CD4-positive, alpha-beta T cell treated with Interleukin-6 at 100 ng/mL for 8 hours (primary cell): ENCODE measurements around the gene FAM184A.
A peak's percentile ranks its signal among the peaks of the same experiment; 100 is the strongest.
"Not testable (repeated sequence)": the region's sequence is repeated elsewhere in the genome, so short reads cannot be mapped to it uniquely, and the experiment has no call there.

ENCODE experiments used
- DNase-seq: peaks from one replicate; pipeline ENCODE4 v3.0.0-alpha.2; 2020; ENCODE audit warnings: mixed read lengths, low spot score

The FAM184A gene

DNA sequence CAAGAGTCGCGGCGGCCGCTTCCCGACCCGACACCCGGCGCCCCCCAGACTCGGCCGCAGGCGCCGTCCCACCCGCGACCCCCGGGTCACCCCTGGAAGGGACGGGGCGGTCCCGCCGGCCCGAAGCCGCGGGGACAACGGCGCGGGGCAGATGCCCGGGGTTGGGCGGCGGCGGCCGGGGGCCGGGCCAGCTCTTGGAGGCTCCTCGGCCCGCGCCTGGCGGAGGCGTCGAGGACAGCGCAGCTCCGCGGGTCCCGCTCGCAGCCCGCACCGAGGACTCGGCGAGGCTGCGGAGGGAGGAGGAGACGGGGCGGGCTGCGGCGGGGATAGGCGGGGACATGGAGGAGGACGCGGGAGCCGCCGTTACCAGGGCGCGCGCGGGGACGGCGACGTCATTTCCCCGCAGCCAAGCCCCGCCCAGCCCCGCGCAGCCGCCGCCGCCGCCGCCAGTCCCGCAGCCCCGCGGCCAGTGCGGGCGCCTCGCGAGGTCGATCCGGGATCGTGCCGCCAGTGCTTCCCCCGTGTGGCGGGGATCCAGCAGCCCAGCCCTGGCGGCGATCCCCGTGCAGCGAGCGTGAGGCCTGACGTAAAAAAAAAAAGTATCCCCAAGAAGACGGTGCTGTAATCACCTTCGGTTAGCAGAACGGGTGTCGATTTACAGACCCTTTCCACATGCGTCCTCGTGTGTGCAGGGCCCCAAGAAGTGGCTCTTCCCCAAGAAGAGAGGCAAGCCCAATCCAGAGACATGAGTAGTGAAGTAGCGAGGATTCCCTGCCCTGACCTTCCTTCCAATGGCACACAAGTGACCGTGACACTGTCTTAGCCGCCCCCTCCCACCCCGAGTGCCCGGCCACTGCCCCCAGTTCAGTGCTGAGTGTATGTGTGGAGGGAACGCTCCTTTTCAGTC, at the start of gene FAM184A:
FAM184A (minus strand) TSS at position 289 of the 907 bp plus-strand sequence. CDS start 365 bp downstream, outside the sequence.
- peak; percentile 65 for DNase-seq

GRCh38 chr6:119127627-119128026, 49.2 kb upstream of the FAM184A start:
- DNase-seq, result no peak

- DNase-seq, result no peak
Measured at GRCh38 chr6:119126826-119127225, 48.4 kb upstream of the FAM184A start.

DNA sequence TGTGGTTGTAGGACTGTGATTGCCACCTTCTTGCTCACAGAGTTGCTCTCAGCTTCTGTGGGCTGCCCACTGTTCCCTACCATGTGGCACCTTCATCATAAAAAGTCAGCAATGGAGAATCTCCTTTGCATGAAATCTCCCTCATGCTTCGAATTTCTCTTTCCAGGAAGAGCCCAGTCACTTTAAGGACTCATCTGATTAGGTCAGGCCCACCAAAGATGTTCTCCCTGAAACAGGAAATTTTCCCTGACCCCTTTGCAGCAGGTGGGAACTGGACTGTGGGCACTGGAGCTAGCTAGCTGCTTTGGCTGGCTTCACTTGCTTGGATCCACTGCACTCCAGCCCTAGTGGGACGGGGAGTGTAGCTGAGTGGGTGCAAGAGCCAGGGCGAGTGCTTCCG, 47.7 kb upstream of the FAM184A start:
- no peak for DNase-seq

DNA sequence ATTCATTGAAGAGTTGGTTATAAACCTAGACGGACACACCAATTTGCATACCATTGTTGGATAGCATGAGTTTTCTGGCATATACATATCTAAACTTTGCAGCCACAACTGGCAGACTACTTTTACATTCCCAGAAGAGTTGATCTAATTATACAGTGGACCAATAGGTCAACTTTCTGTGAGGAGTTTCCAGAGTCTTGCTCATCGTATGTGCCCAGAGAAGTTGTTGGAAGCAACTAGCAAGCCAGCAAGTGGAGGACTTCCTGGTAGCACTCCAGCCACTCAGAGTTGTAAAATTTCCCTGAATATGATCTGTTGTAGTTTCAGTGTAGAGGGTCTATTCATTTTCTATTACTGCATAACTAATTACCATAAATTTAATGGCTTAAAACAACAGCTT, 47.1 kb upstream of the FAM184A start:
- DNase-seq, result no peak

DNA sequence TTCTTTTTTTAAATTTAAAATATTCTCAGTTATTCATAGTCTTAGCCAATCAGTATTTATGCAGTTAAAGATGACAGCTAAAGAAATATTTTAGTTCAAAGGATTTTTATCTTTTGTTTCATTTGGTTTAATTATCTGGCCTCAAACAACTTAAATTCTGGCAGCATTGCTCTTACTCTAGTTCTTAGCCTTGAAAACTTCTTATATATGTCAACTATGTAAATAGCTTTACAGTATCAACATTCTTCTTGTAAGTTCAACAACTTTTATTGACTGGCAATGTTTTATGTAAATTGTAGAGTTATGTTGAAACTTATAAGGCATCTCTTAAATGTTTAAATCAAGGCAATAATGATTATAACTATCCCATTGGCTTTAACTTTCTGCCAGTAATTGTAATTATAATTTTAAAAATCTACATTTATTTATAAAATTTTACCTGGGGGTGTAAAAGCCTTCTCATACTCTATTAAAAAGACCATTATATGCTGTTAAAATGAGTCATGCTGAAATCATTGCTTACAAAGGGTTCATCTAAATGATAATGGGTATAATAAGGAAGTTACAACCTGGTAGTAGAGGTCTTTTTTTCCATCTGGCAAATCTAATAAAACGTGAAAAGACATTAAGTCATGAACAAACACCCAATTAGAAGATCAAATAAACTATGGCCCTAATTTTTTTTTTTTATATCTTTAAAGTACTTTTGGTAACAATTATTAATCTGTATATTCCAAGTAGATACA, 45.8 kb upstream of the FAM184A start:
- no peak for DNase-seq

GRCh38 chr6:119122336-119122735, 43.9 kb upstream of the FAM184A start:
- DNase-seq, result no peak

DNA sequence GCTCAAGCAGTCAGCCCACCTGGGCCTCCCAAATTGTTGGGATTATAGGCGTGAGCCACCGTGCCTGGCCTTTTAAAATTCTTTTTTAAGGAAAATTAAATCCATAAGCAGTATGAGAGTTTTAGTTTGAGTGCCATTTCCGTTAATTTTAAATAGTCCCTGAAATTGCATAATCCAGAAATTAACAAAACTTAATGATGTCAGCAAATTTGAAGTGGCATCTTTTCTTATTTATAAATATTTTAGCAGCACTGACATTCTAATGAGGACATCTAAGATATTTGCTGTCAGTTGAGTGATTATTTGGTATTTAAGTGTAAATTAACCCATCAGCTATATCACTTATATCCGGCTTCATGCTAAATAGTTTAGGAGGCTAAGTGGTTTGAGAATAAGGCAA, 42.9 kb upstream of the FAM184A start:
- no peak for DNase-seq

DNA sequence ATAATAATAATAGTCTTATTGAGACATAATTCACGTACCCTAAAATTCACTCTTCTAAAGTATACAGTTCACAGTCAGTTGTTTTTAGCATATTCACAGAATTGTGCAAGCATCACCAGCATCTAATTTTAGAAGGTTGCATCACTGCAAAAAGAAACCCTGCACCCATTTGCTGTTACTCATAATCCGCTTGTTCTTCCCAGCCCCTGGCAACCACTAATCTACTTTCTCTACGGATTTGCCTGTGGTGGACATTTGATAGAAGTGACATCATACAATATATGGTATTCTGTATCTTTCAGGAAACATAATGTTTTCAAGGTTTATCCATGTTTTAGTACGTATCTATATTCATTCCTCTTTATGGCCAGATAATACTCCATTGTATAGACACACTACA, 41.5 kb upstream of the FAM184A start:
- no peak for DNase-seq

DNA sequence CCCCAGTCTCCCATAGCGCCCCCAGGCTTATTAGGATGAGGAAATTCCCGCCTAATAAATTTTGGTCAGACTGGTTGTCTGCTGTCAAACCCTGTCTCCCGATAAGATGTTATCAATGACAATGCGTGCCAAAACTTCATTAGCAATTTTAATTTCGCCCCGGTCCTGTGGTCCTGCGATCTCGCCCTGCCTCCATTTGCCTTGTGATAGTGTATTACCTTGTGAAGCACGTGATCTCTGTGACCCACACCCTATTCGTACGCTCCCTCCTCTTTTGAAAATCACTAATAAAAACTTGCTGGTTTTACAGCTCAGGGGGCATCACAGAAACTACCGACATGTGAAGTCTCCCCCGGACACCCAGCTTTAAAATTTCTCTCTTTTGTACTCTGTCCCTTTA, 40.6 kb upstream of the FAM184A start:
- DNase-seq, result not testable (repeated sequence)

GRCh38 chr6:119116712-119117281, 38.3 kb upstream of the FAM184A start:
- no peak for DNase-seq

GRCh38 chr6:119113961-119114360, 35.5 kb upstream of the FAM184A start:
- no peak for DNase-seq

DNA sequence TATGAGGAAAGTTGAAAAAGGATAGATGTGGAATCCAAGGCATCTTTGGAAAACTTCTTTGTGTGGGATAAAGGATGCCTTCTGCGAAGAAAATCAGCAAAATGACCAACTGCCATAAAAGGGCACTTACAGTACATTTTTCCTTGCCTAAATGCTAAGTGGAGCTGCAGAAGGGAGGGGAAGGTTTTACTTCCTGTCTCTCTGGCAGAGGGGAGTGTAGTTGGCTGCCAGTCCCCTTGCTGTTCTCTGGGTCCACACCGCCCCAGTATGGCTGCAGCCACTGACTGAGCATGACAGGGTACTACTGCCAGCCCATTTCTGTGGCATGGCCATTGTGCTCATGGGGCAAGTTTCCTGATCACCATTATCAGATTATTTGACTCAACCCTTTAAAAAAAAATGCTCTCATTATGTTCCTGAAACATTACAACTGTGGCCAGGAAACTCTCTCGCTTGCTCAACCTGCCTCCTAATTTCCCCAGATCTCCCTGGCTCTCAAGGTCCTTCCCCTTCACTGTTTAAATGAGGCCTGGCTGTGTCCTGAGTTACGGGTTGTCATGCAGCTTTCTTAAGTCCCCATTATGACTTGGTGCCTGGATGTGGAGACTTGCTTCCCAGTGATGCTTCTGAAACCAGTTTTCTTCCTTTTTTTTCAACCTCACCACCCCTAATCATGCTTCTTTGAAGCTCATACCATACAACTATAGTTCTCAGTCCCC, 34.5 kb upstream of the FAM184A start:
- DNase-seq, result no peak

GRCh38 chr6:119110601-119111548, 32.4 kb upstream of the FAM184A start:
- peak; percentile 65 for DNase-seq

DNA sequence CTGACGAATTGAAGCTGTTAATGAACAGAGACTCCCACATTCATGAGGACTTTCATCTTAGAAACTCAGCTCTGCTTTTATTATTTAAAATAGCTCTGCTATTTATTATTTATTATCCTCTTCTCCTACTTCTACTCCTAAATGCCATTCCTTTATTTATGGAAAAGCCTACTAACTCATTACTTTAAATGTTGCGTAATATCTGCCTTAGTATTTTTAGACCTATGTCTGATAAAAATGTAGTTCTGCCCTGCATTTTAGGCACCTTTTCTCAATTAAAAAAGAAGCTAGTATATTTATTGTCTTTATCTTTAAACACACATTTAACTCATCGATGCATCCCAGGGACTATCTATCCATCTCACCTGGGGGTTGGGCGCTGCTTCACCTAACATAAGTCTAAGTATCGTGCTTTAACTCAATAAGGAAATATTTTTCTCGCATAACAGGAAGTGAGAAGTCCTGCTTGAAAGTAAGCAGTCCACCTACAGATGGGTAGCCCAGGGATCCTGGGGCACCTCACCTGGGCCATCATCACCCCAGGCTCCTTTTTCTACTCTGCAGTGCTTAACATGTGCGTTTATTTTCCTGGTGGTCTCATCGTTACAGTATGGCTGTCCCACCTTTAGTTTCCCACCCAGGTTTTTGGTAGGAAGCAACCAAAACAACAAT, 31.3 kb upstream of the FAM184A start:
- no peak for DNase-seq

DNA sequence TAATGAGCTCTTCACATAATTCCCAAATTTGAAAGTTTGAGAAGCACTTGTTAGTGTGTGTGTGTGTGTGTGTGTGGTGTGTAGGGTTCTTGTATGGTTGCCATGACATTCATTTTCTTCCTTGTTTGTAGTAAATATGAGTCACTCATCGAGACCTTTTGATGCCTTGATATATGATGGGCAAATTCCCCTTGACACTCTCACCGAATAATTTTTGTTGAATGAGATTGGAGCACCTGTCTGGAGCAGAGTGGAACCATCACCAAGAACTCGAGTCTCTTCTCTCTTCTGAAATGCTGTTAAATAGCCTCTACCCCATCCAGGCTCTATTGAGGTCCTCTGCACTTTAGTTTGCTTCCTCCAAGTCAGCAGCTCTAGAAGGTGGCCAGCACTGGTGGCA, 29.6 kb upstream of the FAM184A start:
- no peak for DNase-seq

DNA sequence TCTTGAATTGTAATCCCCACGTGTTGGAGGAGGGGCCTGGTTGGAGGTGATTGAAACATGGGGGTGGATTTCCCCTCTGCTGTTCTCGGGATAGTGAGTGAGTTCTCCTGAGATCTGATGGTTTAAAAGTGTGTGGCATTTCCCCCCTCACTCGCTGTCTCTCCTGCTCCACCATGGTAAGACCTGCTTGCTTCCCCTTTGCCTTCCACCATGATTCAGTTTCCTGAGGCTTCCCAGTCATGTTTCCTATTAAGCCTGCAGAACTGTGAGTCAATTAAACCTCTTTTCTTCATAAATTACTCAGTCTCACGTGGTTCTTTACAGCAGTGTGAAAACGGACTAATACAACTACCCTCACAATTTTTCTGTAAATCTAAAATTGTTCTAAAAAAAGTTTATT, 26.8 kb upstream of the FAM184A start:
- no peak for DNase-seq

GRCh38 chr6:119102901-119103300, 24.4 kb upstream of the FAM184A start:
- DNase-seq, result no peak

DNA sequence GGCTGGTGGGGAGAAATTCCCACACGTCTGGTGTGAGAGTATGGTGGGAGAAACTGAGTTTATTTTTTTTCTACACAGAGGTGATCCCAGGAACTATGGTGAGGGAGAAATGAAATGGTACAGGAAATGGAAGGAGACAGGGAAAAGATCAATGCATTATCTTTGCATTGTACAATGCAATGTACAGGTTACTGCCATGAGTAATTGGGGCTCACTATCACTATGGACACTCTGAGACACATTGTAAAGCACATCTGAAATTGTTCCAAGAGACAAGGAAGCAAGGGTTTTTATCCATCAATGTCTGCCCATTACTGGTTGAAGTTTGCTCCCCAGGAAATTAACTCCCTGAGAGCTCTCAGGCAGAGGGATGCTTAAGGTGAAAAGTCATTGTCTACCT, 21.7 kb upstream of the FAM184A start:
- DNase-seq, result no peak

DNA sequence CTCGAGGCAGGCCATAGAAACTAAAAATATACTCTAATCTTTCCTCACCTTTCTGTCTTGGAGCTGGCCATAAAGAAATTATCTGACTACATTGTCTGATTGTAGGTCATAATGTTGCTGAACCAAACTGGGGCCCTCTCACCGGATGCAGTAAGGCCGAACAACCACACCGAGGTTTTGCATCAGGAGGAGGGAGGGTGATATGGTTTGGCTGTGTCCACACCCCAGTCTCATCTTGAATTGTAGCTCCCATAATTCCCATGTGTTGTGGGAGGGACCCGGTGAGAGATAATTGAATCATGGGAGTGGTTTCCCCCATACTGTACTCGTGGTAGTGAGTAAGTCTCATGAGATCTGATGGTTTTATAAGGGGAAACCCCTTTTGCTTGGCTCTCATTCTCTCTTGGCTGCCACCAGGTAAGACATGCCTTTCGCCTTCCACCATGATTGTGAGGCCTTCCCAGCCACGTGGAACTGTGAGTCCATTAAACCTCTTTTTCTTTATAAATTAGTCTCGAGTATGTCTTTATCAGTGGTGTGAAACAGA, 19.4 kb upstream of the FAM184A start:
- not testable (repeated sequence) for DNase-seq
